ENCODE results near the gene FAM234B.
A peak's percentile ranks its signal among the peaks of the same experiment; 100 is the strongest.
"Not testable (repeated sequence)": the region's sequence is repeated elsewhere in the genome, so short reads cannot be mapped to it uniquely, and the experiment has no call there.

The FAM234B gene

DNA sequence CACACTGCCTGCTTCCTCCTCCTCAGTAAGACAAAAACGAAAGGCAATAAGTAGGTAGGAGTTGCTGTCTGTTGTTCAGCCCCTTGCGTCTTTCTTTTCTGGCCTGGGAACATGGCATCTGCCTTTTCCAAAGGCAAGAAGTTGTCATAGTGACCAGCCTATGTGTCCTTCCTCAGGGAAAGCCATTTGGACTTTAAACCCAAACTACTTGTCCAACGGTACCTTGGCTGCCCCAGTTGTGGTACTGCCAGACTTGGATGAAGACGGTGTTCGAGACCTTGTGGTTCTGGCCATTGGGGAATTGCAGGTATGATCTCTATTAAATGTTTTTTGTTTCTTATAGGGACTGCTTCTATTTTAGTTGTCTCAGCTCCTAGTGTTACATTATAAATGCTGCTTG, 18.5 kb downstream of the FAM234B start:
- DNase-seq, result no peak

DNA sequence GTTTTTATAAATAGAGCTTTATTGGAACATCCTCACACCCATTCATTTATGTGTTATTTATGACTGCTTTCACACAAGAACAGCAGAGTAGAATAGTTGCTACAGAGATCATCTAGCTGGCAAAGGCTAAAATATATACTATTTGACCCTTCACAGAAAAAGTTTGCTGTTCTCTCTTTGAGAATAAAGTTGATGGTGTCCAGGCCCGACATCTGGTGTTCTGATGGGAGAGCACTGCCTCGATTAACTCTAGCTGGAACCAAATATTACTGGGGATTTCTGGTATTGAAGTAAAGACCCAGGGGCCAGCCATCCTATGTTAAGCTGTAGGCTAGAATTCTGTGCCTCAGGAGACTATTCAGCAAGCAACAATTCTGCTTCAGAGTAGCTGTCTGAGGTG, 21.8 kb downstream of the FAM234B start:
- DNase-seq, result no peak

DNA sequence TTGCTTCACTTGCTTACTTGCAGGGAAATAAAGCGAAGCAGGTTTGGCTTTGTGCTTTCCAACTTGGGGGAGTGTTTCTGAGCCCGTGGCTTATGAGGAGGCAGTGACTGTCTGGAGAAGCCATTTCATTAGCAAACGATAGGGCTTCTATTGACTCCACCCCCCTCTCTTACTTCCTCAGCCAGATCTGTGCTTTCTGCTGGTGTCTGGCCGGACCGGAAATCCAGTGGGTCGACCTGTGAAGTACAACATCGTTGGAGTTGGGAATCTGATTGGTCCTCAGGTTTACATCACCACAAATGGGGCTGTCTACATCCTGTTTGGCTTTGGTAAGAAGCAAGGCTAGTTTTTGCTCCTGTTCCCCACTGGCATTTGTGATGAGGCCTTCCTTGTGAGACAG, 22.3 kb downstream of the FAM234B start:
- DNase-seq, result no peak

DNA sequence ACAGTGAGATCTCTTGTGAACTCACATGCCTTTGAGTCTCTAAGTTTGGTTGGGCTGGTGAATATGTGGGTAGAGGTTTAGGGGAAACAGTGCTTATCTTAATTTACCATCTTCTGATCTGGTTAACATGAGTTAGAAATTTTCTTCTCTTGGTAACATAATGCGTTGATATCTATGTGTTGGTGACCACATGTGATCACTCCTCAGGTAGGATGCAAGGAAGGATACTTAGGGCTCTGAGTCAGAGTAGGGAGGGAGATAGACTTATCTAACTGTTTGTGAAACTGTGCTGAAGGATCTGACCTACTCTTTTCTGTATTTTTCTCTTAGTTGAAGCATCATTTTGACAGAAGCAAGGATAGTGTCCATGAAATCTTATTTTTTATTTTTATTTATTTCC, 23.1 kb downstream of the FAM234B start:
- DNase-seq, result peak; percentile 16

DNA sequence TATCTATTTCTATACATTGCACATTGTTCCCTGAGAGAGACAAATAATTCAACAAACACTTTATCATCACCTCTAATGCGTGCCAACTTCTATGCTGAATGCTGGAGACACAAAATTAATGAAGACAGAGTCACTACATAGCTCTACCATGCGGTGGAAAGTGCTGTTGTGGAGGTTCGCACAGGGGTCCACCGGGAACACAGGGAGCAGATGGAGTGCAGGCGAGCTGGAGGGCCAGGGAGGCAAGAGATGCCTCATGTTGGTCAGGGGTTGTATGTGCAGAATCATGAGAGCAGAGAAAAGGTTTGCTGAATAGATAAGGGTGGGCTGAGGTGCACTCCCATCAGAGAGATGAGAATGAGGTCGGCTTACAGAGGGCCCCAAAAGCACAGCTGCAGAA, 25.2 kb downstream of the FAM234B start:
- DNase-seq, result no peak

DNA sequence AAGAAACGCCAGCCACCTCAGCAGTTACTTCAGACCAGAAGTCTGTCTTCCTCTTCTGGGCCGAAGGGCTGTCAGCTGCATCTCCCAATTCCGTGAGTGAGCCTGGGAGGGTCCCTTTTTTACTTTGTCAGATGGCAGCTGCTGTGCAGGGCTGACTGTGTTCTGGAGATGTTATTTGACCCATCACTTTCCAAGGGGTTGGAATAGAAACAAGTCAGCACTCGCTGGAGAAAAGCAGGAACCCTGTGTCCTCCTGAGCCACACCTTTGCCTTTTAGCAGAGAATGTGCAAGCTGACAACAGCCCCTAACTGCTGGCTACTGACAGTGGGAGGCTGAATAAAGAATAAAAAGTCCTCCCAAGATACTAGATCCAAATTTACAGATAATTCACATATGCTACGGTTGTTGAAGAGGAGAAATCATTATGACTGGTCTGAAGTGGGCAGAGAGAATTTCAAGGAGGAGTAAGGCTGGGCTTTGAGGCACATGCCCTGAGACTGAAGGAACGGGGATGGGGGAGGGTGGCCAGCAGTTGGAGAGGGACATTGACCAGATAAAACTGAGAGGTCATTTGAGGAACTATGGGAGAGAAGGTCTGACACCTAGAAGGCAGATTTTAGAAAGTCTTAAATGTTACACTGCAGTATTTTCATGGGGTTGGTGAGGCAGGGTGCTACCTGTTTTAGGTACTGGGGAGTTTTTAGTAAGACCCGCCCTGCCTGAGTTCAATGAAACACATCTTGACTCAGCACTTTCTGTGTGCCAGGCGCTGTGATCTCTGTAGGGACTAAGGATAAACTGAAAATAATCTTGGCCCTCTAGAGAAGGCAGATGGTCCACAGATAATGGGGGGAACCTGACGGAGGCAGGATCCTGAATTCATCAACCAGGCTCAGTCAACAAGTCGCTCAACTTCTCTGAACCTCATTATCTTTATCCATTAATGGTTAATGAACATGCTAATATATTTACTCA, 27.4 kb downstream of the FAM234B start:
- DNase-seq, result no peak

DNA sequence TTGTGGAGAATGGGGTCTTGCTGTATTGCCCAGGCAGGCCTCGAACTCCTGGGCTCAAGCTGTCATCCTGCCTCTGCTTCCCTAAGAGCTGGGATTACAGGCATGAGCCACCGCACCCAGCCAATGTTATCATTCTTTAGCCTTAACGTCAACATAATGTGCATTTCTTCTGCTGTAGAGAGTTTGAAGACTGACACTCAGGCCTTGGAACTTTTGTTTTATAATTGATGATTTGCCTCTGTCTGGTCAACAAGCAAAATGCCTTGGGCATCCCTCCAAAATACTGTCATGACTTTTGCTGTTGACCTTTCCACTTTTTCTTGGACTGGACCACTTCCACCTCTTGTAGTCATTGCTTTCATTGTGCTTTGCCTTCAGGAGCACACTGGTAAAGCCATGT, 29.0 kb downstream of the FAM234B start:
- DNase-seq, result no peak

DNA sequence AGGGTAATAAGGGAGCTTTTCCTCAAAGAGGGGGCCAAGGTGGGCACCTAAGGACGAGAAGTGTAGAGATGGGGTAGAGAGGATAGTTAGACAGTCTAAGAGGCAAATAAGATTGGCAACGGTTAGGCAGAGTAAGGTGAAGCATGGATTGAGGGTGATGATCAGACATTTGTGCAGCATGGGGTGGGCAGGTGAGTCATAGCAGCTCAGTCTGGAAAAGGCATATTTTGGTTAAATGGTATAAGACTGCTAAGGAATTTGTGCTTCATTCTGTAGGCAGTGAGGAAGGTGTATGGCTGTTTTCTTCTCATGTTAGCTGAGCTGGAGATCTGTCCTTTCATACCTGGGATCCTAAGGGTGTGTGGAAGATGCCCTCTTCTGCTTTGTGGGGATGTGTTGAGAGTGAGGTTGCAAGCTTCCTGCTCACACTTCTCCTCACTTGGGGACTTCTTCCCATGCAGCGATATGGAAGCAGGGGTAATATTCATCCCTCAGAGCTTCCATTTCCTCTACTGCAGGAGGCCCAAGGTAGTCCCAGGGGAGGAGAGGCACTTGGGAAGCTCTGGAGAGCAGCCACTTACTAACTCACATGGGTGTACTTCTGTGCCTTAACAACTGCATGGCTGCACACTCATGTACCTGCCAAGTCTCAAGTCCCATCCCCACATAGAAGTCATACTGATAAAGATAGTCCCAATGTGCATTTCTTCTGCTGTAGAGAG, 30.4 kb downstream of the FAM234B start:
- DNase-seq, result no peak

DNA sequence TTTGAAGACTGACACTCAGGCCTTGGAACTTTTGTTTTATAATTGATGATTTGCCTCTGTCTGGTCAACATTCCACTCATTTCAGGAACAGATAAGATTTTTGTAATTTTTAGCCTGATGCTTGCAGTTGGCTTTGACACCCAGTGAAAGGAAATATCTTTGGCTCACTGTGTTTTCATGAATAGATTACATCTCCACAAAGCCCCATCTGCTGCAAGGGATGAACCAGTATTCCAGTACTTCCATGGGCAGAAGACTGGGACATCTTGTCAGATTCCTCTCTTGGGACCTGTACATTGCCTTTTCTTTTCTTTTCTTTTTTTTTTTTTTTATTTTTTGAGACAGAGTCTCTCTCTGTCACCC, 30.9 kb downstream of the FAM234B start:
- DNase-seq, result no peak

DNA sequence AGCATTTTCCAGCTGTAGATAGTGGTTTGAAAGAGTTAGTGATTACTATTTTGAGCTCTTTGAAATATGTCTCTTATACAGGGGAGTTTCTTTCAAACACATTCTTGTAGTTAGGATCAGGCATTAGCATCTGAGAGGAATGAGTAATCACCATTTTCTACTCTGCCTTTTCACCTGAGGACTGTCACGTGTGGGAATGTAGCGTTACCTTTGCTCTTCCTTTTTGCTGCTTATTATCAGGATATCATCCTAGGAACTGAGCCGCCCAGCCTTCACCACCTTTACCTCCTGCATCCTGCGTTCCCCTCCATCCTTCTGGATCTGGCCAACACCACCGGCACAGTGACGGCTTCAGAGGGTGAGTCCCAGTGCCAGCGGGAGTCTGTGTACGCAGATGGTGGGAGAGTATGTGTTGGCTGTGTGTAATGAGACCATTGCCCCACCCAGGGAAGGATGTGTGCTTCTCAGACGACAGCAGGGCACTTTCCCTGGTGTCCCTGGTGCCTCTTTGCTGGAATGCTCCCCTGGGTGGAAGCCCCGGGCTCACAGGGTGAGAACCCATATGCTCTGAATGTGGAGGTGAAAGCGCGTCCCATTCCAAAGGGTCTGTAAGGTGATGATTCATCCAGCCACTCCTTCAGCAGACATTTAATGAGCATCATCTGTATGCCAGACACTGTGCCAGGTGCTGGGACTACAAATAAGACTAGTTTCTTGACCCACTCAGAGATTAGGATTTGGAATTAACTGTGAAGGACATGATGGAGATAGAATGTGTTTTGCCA, 31.8 kb downstream of the FAM234B start:
- DNase-seq, result no peak

DNA sequence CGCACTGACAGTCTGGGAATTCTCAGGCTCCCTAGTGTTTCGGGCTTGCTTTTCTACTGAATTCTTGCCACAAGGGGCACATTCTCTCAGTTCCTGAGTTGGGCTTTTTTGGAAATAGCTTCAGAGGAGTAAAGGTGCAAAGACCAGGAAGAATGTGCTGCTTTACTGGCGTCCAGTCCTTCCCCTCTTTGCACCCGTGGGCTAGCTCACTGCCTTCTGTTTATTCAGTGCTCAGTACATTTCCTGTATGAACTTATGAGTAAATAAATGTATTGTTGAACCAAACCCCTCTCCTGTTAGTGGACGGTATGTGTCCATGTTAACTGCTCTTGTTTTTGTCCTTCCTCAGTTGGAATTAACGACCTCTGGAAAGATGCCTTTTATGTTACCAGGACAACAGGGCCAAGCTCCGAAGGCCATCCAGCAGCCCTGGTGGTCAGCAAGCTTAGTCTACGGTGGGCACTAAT, 35.3 kb downstream of the FAM234B start:
- no peak for DNase-seq

DNA sequence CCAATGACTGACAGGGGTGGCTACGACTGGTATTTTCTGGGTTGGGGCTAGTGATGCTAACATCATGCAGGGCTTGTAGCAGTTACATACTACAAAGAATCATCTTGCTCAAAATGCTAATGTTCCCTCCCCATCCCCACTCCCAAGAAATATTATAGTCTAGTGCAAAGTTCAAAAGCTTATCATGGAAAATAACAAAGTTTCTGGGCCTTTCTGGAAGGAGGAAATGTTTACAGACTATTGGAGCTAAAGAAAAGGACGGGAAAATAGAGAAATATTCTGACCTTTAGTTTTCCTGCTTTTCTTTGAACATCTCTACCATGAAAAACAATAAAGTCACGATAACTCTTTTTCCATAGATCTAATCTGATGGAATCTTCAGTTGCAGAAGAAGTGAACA, 36.1 kb downstream of the FAM234B start:
- DNase-seq, result no peak

DNA sequence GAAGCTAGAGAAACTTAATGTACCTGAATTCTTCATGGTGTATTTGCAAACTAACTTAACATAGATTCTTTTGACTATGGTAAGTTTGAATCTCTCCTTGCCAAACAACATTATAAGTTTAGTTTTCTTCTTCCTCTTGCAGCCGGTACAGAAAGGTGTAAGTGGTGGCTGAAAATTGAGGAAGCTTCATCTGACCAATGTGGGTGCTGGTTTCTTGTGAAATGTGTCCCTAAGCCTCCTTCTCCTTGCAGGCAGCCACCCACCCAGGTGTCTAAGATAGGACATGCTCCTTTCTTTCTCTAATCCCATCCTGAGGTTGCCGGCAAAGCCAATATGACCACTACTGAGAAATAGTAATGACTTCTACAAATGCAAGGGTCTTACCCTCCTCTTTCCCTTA, 38.7 kb downstream of the FAM234B start:
- DNase-seq, result no peak

DNA sequence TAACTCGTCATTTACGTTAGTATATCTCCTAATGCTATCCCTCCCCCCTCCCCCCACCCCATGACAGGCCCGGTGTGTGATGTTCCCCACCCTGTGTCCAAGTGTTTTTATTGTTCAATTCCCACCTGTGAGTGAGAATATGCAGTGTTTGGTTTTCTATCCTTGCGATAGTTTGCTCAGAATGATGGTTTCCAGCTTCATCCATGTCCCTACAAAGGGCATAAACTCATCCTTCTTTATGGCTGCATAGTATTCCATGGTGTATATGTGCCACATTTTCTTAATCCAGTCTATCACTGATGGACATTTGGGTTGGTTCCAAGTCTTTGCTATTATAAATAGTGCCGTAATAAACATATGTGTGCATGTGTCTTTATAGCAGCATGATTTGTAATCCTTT, 39.5 kb downstream of the FAM234B start:
- DNase-seq, result not testable (repeated sequence)

DNA sequence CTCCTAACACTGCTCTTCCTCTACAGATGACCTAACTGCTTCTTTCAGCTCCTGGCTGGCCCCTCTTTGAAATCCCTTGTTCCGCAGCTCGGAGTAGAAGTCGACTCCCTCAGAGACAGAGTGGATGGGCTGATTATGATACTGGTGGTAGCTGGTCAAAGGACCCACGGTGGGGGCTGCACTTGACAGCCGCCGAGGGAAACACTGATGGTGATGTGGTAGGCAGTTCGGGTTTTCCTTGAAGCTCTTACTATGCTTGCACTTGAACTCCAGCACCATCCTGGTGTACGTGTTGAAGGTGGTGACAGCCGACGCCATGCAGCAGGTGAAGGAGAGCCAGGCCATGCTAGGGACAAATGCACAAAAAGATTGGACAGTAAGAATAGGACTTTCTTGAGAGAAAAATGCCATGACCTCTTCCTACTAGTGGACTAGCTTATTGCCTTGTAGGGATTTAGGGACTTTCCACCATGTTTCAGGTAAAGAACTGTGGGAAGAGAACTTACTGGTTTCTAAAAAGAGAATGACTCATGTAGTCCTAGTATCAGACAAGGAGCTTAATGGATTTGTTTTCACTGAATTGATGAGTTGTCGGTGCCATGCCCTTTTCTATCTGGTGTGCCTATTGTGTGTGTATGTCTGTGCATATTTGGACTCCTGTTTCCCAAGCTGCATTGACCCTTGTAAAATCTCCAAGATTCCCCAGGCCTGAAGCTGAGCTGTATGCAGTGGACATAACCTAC, 40.9 kb downstream of the FAM234B start:
- peak; percentile 13 for DNase-seq

DNA sequence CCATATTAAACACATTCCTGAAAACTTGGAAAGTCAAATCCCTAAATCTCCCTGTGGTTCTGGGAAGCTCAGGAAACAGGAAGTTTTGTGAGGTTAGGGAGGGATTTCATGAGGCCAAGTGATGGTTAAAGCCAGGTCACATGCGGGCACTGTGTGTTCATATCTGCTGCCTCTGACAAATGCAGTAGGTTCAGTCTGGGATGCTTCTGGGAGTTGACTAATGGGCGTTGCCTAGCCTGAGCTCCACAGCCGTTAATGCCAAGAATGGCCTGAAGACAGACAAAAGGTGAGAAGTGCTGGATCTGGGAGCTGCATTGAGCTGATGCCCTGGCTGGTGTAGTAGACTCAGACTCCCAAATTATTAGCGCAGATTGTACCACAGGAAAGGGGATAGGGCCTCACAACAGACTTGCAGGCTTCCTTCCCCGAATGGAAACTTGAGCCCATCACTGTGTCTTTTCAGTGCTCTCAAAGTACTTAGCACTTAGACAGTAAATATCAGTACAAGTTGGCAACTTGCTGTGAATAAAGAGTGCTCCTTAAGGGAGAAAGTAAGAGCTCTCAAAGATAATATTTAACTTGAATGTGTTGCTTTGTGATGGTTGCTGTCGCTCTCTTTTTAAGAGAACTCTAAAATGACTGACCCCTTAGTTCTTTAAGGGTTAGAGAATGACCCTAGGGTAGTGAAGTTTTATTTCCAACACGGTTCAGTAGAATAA, 41.9 kb downstream of the FAM234B start:
- DNase-seq, result no peak

DNA sequence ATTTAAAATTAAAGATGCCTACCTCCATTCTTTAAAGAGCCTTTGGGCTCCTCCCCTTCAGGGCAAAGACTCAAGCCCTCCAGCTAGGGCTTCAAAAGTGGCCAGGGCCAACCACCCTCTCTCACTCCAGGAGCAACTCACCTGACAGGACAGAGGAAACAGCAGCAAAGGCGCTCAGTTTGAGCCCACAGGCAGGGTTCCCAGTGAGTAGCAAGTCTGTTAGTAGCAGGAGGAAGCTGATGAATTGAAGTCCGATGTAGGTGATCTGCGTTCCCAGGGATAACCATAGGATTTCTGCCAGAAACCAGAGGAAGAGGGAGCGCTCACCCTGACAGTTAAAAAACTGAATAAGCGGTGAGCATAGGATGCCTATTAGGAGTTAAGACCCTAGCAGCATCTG, 43.6 kb downstream of the FAM234B start:
- DNase-seq, result no peak

DNA sequence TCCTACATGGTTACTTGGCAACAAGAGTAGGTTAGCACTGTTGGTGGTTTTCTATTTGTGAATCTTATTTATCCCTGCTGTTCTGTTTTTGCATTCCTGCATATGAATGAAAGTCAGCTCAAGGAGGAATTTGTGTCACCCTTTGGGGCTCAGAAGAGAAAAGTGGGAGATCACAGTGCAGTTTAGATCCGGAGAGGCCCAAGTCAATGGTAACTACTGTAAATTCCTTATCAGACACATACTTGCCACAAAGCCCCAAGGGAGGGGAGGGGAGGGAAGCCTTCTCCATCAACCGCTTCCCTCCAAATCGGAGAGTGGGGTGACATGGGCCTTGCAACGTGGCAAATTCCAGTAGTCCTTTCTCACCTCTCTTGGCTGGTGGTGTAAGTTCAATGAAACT, 44.3 kb downstream of the FAM234B start:
- DNase-seq, result no peak

DNA sequence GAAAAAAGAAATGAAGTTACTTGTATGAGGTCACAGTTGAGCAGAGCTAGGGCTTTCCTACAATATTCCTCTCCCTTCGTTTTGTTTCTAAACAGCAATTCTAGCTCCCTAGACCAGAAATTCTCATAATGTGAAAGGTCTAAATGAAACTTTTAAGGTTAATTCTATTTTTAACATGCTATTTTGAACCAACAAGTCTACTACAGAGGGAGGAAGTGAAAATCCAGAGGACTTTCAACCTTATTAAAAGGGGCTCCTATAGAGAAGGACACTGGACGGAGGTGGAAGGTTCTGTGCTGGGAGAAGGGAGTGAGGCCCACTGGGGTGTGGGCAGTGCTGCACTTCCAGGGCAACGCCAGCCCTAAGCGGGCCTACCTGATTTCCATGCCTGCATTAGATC, 45.9 kb downstream of the FAM234B start:
- no peak for DNase-seq

DNA sequence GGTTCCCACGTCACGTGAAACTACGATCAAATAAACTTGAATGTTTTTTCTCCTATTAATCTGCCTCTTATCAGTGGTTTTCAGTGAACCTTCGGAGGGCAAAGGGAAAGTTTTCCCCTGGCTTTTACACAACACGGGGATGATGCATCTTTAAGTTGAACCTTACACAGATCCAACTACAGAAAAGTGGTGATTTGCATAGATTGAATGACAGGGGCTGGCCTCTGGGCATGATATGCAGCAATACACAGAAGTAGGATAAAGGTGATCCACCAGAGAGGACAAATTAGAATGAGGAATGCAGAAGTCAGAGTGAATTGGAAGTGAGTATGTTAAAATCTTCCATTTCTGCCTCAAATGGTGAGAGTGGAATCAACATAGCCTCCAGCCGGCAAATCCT, 47.7 kb downstream of the FAM234B start:
- DNase-seq, result no peak

DNA sequence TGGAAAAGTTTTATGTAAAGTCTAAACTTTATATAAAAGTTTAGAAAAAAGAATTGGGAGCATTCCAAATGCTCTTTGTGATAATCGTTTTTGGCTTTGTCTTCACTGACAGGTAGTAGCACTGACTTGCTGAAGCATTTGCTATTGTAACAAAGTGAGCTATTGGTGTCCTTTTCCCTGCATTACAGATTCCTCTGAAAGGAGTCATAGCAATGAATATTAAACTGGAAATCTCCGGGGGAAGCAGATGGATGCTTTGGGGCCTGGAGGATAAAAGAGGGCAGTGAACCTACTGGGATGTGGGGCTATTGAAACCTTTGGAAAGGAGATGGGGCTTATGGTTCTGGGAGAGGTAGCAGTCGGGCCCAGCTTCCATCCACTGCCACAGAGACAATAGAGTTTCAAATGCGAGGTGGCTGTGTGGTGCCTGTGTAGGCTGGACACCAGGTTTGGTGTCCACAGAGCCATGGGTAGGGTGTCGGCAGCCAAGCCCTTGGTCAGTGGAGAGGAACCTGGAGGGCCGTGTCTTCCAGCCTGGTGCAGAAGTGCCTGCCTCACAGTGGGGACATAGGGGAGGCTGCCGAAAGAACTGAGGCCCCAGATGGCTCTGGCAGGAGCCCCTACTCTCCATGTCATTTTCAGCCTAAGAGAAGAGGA, 49.1 kb downstream of the FAM234B start:
- no peak for DNase-seq

DNA sequence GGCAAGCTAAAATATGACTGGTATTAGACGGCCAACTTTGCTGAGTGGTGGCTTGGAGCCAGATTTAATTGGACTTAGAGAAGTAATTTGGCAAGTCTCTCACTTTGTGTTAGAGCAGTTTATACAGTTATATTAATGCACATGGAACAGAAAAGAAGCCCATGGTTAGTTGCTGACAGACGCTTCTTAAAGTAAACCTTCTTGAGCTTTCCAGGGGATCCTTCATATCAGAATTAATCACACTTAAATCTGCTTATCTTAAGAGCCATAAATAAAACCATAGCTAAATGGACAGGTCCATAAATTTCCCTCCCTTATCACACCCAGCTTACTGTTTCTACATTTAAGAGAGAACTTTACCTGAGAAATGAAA, 49.7 kb downstream of the FAM234B start:
- no peak for DNase-seq

Measured in activated CD4-positive, alpha-beta T cell treated with anti-CD3 and anti-CD28 coated beads, Interleukin-10, Interleukin-2, amounts not matched to agents 100 ng/mL and 50 ng/mL, durations not matched to agents 16 hours and 8 hours (primary cell).